Stimulated activated naive B cell treated with anti-CD40 and anti-IgM and Interleukin-4, amounts not matched to agents 10 μg/mL and 1 μg/mL and 100 μg/mL, for 72 hours (primary cell): Measurements from ENCODE around the gene PTPRC.
"Not testable (repeated sequence)": the region's sequence is repeated elsewhere in the genome, so short reads cannot be mapped to it uniquely, and the experiment has no call there.

Source experiments
- ATAC-seq, 2 donors: fragments of 150-1000 bp; cut with Tn5 transposase; replicated peaks; 2 replicates each; pipeline ENCODE4 v1.10.0; 2021; ENCODE audit warnings: moderate library complexity in 1 of 2
- DNase-seq: peaks from one replicate; pipeline ENCODE4 v3.0.0; 2021
- H3K27ac Mint-ChIP-seq: one replicate; pipeline ENCODE4 v1.8.0; 2022; ENCODE audit warnings: mild to moderate bottlenecking, mixed read lengths
- H3K27me3 Mint-ChIP-seq, 2 donors: one replicate each; pipeline ENCODE4 v1.8.0; 2022; ENCODE audit warnings: mixed read lengths in 2 of 2
- H3K36me3 Mint-ChIP-seq, 2 donors: one replicate each; pipeline ENCODE4 v1.8.0; 2022; ENCODE audit warnings: mixed read lengths in 2 of 2, mild to moderate bottlenecking in 1 of 2
- H3K4me1 Mint-ChIP-seq, 2 donors: one replicate each; pipeline ENCODE4 v1.8.0; 2022; ENCODE audit warnings: mixed read lengths in 2 of 2, mild to moderate bottlenecking in 1 of 2
- H3K4me3 Mint-ChIP-seq, 2 donors: one replicate each; pipeline ENCODE4 v1.8.0; 2022; ENCODE audit warnings: mild to moderate bottlenecking in 2 of 2, mixed read lengths in 2 of 2, moderate library complexity in 1 of 2
- H3K9me3 Mint-ChIP-seq, 2 donors: one replicate each; pipeline ENCODE4 v1.8.0; 2022; ENCODE audit warnings: mixed read lengths in 2 of 2, mild to moderate bottlenecking in 1 of 2

PTPRC gene, protein sequence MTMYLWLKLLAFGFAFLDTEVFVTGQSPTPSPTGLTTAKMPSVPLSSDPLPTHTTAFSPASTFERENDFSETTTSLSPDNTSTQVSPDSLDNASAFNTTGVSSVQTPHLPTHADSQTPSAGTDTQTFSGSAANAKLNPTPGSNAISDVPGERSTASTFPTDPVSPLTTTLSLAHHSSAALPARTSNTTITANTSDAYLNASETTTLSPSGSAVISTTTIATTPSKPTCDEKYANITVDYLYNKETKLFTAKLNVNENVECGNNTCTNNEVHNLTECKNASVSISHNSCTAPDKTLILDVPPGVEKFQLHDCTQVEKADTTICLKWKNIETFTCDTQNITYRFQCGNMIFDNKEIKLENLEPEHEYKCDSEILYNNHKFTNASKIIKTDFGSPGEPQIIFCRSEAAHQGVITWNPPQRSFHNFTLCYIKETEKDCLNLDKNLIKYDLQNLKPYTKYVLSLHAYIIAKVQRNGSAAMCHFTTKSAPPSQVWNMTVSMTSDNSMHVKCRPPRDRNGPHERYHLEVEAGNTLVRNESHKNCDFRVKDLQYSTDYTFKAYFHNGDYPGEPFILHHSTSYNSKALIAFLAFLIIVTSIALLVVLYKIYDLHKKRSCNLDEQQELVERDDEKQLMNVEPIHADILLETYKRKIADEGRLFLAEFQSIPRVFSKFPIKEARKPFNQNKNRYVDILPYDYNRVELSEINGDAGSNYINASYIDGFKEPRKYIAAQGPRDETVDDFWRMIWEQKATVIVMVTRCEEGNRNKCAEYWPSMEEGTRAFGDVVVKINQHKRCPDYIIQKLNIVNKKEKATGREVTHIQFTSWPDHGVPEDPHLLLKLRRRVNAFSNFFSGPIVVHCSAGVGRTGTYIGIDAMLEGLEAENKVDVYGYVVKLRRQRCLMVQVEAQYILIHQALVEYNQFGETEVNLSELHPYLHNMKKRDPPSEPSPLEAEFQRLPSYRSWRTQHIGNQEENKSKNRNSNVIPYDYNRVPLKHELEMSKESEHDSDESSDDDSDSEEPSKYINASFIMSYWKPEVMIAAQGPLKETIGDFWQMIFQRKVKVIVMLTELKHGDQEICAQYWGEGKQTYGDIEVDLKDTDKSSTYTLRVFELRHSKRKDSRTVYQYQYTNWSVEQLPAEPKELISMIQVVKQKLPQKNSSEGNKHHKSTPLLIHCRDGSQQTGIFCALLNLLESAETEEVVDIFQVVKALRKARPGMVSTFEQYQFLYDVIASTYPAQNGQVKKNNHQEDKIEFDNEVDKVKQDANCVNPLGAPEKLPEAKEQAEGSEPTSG (N-terminal part only)

DNA sequence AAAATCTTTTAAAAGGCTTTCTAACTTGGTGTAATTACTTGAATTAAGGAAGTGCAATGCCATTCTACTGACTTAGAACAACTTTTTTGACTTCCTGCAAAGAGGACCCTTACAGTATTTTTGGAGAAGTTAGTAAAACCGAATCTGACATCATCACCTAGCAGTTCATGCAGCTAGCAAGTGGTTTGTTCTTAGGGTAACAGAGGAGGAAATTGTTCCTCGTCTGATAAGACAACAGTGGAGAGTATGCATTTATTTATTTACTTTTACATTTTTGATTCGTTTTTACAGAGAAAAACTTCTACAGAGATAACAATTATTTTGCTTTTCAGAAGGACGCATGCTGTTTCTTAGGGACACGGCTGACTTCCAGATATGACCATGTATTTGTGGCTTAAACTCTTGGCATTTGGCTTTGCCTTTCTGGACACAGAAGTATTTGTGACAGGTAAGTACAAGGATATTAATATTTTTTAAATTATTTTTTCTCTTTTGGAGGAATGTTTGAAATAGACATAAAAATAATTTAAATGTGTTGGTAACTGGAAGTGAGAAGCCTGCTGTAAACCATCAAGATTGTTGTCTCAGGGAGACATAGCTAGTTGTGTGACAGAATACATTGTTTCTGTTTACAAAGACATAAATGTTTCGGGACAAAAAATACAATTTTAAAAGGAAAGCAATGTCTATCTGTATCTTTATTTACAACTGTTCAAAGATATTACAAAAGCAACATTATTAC is at the start of gene PTPRC:
TSS of gene PTPRC (plus strand) at position 147 of the 742 bp plus-strand sequence. CDS start at position 376, 229 bp downstream.
- Mint-ChIP-seq H3K9me3 (peaks cover 0 to 6% of the 10 kb centered on the region in 2 donors), H3K27me3 (no peaks in the 10 kb centered on the region), H3K4me1 (peaks cover 31 to 53% of the 10 kb centered on the region in 2 donors), H3K4me3 (peak within 1 kb of the TSS; percentile 85 to 91), H3K36me3 (peaks cover 20 to 34% of the 10 kb centered on the region in 2 donors), H3K27ac (peak within 1 kb of the TSS; percentile 96)
- ATAC-seq (peak; percentile 86 to 87), DNase-seq (no peak)

DNA sequence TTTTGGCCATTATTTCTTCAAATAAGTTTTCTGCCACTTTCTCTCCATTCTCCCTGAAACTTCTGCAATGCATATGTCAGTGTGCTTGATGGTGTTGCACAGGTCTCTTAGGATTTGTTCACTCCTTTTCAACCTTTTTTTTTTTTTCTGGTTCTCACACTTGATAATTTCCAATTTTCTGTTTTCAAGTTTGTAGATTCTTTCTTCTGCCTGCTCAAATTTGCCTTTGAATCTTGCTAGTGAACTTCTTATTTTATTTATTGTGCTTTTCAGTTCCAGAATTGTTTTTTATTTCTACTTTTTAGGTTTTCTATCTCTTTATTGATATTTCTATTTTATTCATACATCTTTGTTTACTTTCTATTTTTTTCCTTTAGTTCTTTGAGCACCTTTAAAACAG is 48.4 kb upstream of the PTPRC start:
- Mint-ChIP-seq H3K27ac (no peak overlapping the region), H3K4me1 (peaks cover 4 to 13% of the 10 kb centered on the region in 2 donors), H3K4me3 (no peak overlapping the region), H3K27me3 (no peaks in the 10 kb centered on the region), H3K9me3 (peaks cover 21 to 27% of the 10 kb centered on the region in 2 donors), H3K36me3 (peaks cover 36 to 55% of the 10 kb centered on the region in 2 donors)
- ATAC-seq (no peak), DNase-seq (no peak)

DNA sequence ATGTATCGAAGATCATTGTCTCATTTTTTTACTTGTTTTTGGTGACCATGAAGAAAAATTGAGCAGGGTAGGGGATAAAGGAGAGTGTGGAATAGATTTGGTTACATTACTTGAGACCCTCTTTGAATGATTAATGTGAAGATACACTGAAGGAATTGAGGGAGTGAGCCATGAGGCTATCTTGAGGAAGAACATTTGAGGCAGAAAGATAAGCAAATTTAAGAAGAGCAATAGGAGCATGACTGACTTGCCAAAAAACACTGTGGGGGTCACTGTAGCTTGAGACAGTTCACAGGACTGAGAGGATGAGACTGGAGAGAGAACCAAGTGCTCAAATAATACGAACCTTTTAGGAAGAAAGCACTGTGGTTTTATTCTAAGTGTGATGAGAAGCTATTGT is 43.1 kb upstream of the PTPRC start:
- peak overlapping the region; percentile 58 to 83 for H3K4me3 Mint-ChIP-seq
- H3K9me3 Mint-ChIP-seq, result peaks cover 13 to 26% of the 10 kb centered on the region in 2 donors
- H3K4me1 Mint-ChIP-seq, result peaks cover 34 to 53% of the 10 kb centered on the region in 2 donors
- DNase-seq (no peak), ATAC-seq (no peak)
- H3K36me3 Mint-ChIP-seq, result peaks cover 39 to 46% of the 10 kb centered on the region in 2 donors
- peak overlapping the region; percentile 3 for H3K27ac Mint-ChIP-seq
- no peaks in the 10 kb centered on the region for H3K27me3 Mint-ChIP-seq

GRCh38 chr1:198597690-198598430 is 41.0 kb upstream of the PTPRC start:
- peaks cover 18 to 29% of the 10 kb centered on the region in 2 donors for H3K9me3 Mint-ChIP-seq
- H3K4me1 Mint-ChIP-seq, result peaks cover 50 to 74% of the 10 kb centered on the region in 2 donors
- H3K27me3 Mint-ChIP-seq, result no peaks in the 10 kb centered on the region
- H3K4me3 Mint-ChIP-seq, result peak overlapping the region; percentile 83 to 93
- no peak for DNase-seq
- H3K27ac Mint-ChIP-seq, result peak overlapping the region; percentile 100
- peaks cover 43 to 46% of the 10 kb centered on the region in 2 donors for H3K36me3 Mint-ChIP-seq
- ATAC-seq, result peak; percentile 25 to 31

- Mint-ChIP-seq H3K27me3 (no peaks in the 10 kb centered on the region), H3K4me1 (peaks cover 52 to 78% of the 10 kb centered on the region in 2 donors), H3K4me3 (peak overlapping the region; percentile 83 to 93), H3K9me3 (peaks cover 18 to 32% of the 10 kb centered on the region in 2 donors), H3K27ac (peak overlapping the region; percentile 100), H3K36me3 (peaks cover 43 to 50% of the 10 kb centered on the region in 2 donors)
- ATAC-seq, result peak; percentile 87 to 88
- peak; percentile 84 for DNase-seq
These were observed 40.0 kb upstream of the PTPRC start for GRCh38 chr1:198598796-198599321.

GRCh38 chr1:198599749-198600148 is 39.1 kb upstream of the PTPRC start:
- Mint-ChIP-seq H3K36me3 (peaks cover 37 to 43% of the 10 kb centered on the region in 2 donors), H3K9me3 (peaks cover 18 to 31% of the 10 kb centered on the region in 2 donors), H3K27me3 (no peaks in the 10 kb centered on the region), H3K4me3 (peak overlapping the region in 1 of 2 donors; percentile 83), H3K4me1 (peaks cover 54 to 72% of the 10 kb centered on the region in 2 donors), H3K27ac (peak overlapping the region; percentile 100)
- ATAC-seq (no peak), DNase-seq (no peak)

DNA sequence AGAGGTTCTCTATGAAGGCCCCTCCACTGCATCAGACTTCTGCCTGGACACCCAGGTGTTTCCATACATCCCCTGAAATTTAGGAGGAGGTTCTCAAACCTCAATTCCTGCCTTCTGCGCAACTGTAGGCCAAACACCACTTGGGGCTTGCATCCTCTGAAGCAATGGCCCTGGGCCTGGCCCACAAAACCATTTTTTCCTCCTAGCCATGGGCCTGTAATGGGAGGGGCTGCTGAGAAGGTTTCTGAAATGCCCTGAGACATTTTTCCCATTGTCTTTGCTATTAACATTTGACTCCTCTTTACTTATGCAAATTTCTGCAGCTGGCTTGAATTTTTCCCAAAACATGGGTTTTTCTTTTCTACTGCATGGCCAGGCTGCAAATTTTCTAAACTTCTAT is 37.9 kb upstream of the PTPRC start:
- H3K4me3 Mint-ChIP-seq, result peak overlapping the region in 1 of 2 donors; percentile 36

DNA sequence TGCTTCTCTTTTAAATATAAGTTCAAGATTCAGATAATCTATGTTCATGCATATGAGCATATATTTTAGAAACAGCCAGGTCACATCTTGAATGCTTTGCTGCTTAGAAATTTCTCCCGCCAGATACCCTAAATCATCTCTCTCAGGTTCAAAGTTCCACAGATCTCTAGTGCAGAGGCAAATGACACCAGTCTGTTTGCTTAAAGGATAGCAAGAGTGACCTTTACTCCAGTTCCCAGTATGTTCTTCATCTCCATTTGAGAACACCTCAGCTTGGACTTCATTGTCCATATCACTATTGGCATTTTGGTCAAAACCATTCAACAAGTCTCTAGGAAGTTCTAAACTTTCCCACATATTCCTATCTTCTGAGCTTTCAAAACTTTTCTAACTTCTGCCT is 37.5 kb upstream of the PTPRC start:
- peaks cover 12 to 17% of the 10 kb centered on the region in 2 donors for H3K9me3 Mint-ChIP-seq
- H3K4me1 Mint-ChIP-seq, result peaks cover 44 to 61% of the 10 kb centered on the region in 2 donors
- H3K27me3 Mint-ChIP-seq, DNase-seq, ATAC-seq: not testable (repeated sequence)
- H3K27ac Mint-ChIP-seq, result peak overlapping the region; percentile 100
- peaks cover 21 to 27% of the 10 kb centered on the region in 2 donors for H3K36me3 Mint-ChIP-seq
- peak overlapping the region; percentile 36 to 68 for H3K4me3 Mint-ChIP-seq

More for the DNA sequence above, 37.9 kb upstream of the PTPRC start:
- DNase-seq (no peak), ATAC-seq (no peak)
- no peaks in the 10 kb centered on the region for H3K27me3 Mint-ChIP-seq
- peaks cover 25 to 31% of the 10 kb centered on the region in 2 donors for H3K36me3 Mint-ChIP-seq
- H3K9me3 Mint-ChIP-seq, result peaks cover 13 to 21% of the 10 kb centered on the region in 2 donors
- peak overlapping the region; percentile 100 for H3K27ac Mint-ChIP-seq
- H3K4me1 Mint-ChIP-seq, result peaks cover 47 to 61% of the 10 kb centered on the region in 2 donors

GRCh38 chr1:198601936-198602889 is 36.6 kb upstream of the PTPRC start:
- ATAC-seq (peak; percentile 49 to 53), DNase-seq (peak; percentile 52)
- Mint-ChIP-seq H3K4me3 (peak overlapping the region; percentile 43 to 68), H3K36me3 (peaks cover 15 to 21% of the 10 kb centered on the region in 2 donors), H3K27me3 (no peaks in the 10 kb centered on the region), H3K4me1 (peaks cover 39 to 59% of the 10 kb centered on the region in 2 donors), H3K27ac (peak overlapping the region; percentile 100), H3K9me3 (peaks cover 10 to 15% of the 10 kb centered on the region in 2 donors)

- no peaks in the 10 kb centered on the region for H3K27me3 Mint-ChIP-seq
- H3K4me1 Mint-ChIP-seq, result peaks cover 35 to 51% of the 10 kb centered on the region in 2 donors
- ATAC-seq, result no peak
- H3K9me3 Mint-ChIP-seq, result peaks cover 12 to 15% of the 10 kb centered on the region in 2 donors
- no peak for DNase-seq
- H3K27ac Mint-ChIP-seq, result no peak overlapping the region
- H3K4me3 Mint-ChIP-seq, result no peak overlapping the region
- H3K36me3 Mint-ChIP-seq, result peaks cover 16 to 21% of the 10 kb centered on the region in 2 donors
These were observed 33.9 kb upstream of the PTPRC start for GRCh38 chr1:198604975-198605374.

GRCh38 chr1:198605406-198605805 is 33.4 kb upstream of the PTPRC start:
- Mint-ChIP-seq H3K36me3 (peaks cover 16 to 17% of the 10 kb centered on the region in 2 donors), H3K27me3 (no peaks in the 10 kb centered on the region), H3K4me1 (peaks cover 31 to 48% of the 10 kb centered on the region in 2 donors), H3K4me3 (no peak overlapping the region), H3K9me3 (peaks cover 11% of the 10 kb centered on the region in 2 donors), H3K27ac (no peak overlapping the region)
- DNase-seq (no peak), ATAC-seq (no peak)
